Caco-2 (cell line): ENCODE measurements around the gene ELK4. TPM values are rescaled to one million over a fixed set of nuclear protein-coding genes. Genes with fewer than 3 reads are reported as not detected.

ENCODE experiments used
- BruUV-seq: library from RNA; stranded (reverse); fragments of 400-500 nt; replicated peaks from 2 replicates; lab custom pipeline; 2021; lab: Mats Ljungman, UMichigan
- CTCF ChIA-PET: fragments of 300-600 bp; sonication (Branson Sonifier 250); formaldehyde crosslinking; loops from one replicate; lab custom pipeline; 2022; ENCODE audit warnings: antibody characterized with exemption; lab: Charles Lee
- POLR2A ChIA-PET: fragments of 300-600 bp; sonication (Branson Sonifier 250); formaldehyde crosslinking; loops from one replicate; lab custom pipeline; 2022; ENCODE audit warnings: antibody characterized with exemption; lab: Charles Lee
- DNase-seq, 2 experiments: peaks; one replicate each; pipeline versions ENCODE4 v3.0.0 to v3.0.0-alpha.2; 2020 to 2022
- H3K27me3 ChIP-seq: replicated peaks from 2 replicates; pipeline ENCODE4 v1.6.0; 2011; ENCODE audit warnings: low read length; ENCODE audit not compliant: control insufficient read depth, insufficient read depth
- H3K36me3 ChIP-seq: 2 replicates; pipeline ENCODE4 v1.5.1; 2011; ENCODE audit warnings: low read length; ENCODE audit not compliant: control insufficient read depth, insufficient read depth
- H3K4me1 ChIP-seq: fragments of 250-450 bp; sonication (Bioruptor Pico); 2 replicates; pipeline ENCODE4 v1.5.1; 2020; ENCODE audit warnings: mild to moderate bottlenecking
- H3K4me3 ChIP-seq: 2 replicates; pipeline ENCODE4 v1.5.1; 2011; ENCODE audit warnings: low read depth, mild to moderate bottlenecking, control low read depth, low read length
- H3K9me3 ChIP-seq: fragments of 250-450 bp; sonication (Bioruptor Pico); 2 replicates; pipeline ENCODE4 v1.5.1; 2020; ENCODE audit warnings: mild to moderate bottlenecking, moderate library complexity
- H3K27ac Mint-ChIP-seq: one replicate; pipeline ENCODE4 v1.8.0; 2022; ENCODE audit warnings: mixed read lengths; ENCODE audit not compliant: unreplicated experiment
- H3K27me3 Mint-ChIP-seq: one replicate; pipeline ENCODE4 v1.8.0; 2022; ENCODE audit warnings: mixed read lengths; ENCODE audit not compliant: insufficient read depth, unreplicated experiment
- H3K36me3 Mint-ChIP-seq: one replicate; pipeline ENCODE4 v1.8.0; 2022; ENCODE audit warnings: mild to moderate bottlenecking, mixed read lengths; ENCODE audit not compliant: insufficient read depth, unreplicated experiment
- H3K4me1 Mint-ChIP-seq: one replicate; pipeline ENCODE4 v1.8.0; 2022; ENCODE audit warnings: low read depth, mixed read lengths; ENCODE audit not compliant: unreplicated experiment
- H3K4me3 Mint-ChIP-seq: one replicate; pipeline ENCODE4 v1.8.0; 2022; ENCODE audit warnings: mild to moderate bottlenecking, moderate library complexity, mixed read lengths; ENCODE audit not compliant: unreplicated experiment
- H3K9me3 Mint-ChIP-seq: one replicate; pipeline ENCODE4 v1.8.0; 2022; ENCODE audit warnings: mixed read lengths; ENCODE audit not compliant: unreplicated experiment
- intact Hi-C: fragments of 100-400 bp; cut with micrococcal nuclease; formaldehyde crosslinking; loops from one replicate; pipeline ENCODE4 v1.10.0; 2022; ENCODE audit not compliant: unreplicated experiment
- total RNA-seq: library from RNA; stranded (reverse); gene quantifications from 2 replicates; pipeline ENCODE4 v1.2.3, GENCODE V29; 2022
- TF ChIP-seq, protein P1 (sequence below), 2 experiments: fragments of 200-600 bp in 1 of 2; IDR thresholded peaks; 1 replicate in 1 of 2; 2 replicates in 1 of 2; pipeline versions ENCODE4 v1.5.1 to v1.8.0; 2011 to 2022; ENCODE audit warnings: antibody characterized with exemption in 1 of 2, control low read depth in 1 of 2, inconsistent platforms in 1 of 2, low read depth in 1 of 2, low read length in 1 of 2, mild to moderate bottlenecking in 1 of 2, moderate library complexity in 1 of 2; ENCODE audit not compliant: insufficient read depth in 1 of 2, severe bottlenecking in 1 of 2, unreplicated experiment in 1 of 2

Gene ELK4
- total RNA-seq, 1 experiment from 2014 or later, result 14.4 TPM

GRCh38 chr1:205615789-205616188, 16.0 kb downstream of the ELK4 start:
- BruUV-seq, result no TSS peak
- Histone ChIP-seq H3K4me1 (no peaks in the 10 kb centered on the region), H3K9me3 (no peaks in the 10 kb centered on the region), H3K36me3 (peaks cover 3% of the 10 kb centered on the region), H3K27me3 (no peaks in the 10 kb centered on the region), H3K4me3 (no peak overlapping the region)
- no peak overlapping the region for H3K4me3 Mint-ChIP-seq
- intact Hi-C loops, result no loop called here
- no peak overlapping the region for H3K27ac Mint-ChIP-seq
- POLR2A ChIA-PET, result no interaction called here
- TF ChIP-seq, protein P1, sequence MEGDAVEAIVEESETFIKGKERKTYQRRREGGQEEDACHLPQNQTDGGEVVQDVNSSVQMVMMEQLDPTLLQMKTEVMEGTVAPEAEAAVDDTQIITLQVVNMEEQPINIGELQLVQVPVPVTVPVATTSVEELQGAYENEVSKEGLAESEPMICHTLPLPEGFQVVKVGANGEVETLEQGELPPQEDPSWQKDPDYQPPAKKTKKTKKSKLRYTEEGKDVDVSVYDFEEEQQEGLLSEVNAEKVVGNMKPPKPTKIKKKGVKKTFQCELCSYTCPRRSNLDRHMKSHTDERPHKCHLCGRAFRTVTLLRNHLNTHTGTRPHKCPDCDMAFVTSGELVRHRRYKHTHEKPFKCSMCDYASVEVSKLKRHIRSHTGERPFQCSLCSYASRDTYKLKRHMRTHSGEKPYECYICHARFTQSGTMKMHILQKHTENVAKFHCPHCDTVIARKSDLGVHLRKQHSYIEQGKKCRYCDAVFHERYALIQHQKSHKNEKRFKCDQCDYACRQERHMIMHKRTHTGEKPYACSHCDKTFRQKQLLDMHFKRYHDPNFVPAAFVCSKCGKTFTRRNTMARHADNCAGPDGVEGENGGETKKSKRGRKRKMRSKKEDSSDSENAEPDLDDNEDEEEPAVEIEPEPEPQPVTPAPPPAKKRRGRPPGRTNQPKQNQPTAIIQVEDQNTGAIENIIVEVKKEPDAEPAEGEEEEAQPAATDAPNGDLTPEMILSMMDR (IDR thresholded peaks at IDR 0.05; ENCODE audit: insufficient read depth in 1 of 2, low read depth in 1 of 2, low read length in 1 of 2, severe bottlenecking in 1 of 2, unreplicated experiment in 1 of 2), result no peak
- no peaks in the 10 kb centered on the region for H3K27me3 Mint-ChIP-seq
- H3K4me1 Mint-ChIP-seq, result peaks cover 5% of the 10 kb centered on the region
- no peaks in the 10 kb centered on the region for H3K9me3 Mint-ChIP-seq
- no peak for DNase-seq
- peaks cover 43% of the 10 kb centered on the region for H3K36me3 Mint-ChIP-seq
- CTCF ChIA-PET, result no interaction called here

DNA sequence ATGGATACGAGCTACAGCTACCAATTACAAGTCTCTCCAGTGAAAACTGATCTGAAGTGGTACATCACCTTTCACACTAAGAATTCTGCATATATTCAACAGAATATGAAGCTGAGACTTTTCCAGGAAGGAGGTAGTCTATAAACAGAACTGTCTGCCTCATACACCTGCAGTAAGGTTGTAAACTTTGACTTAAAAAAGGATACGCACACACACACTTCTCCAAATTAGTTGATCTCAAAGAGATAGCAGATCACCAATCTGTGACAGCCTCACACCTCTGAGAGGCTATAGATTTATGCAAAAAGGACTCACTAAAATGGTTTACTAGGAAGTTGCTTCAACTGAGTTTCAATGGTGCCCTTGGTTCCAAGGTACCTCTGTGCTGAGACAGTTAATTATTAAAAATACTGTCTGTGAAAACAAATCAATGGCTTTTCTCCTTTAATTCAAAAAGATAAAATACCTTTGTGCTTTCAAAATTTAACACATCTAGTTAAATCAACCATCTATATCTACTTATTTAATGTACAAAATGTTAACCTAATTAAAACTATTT, 17.9 kb downstream of the ELK4 start:
- peaks cover 31% of the 10 kb centered on the region for H3K36me3 Mint-ChIP-seq
- POLR2A ChIA-PET, result no interaction called here
- H3K27me3 ChIP-seq, result no peaks in the 10 kb centered on the region
- no peaks in the 10 kb centered on the region for H3K4me1 Mint-ChIP-seq
- peaks cover 3% of the 10 kb centered on the region for H3K36me3 ChIP-seq
- H3K4me3 ChIP-seq, result no peak overlapping the region
- CTCF ChIA-PET, result no interaction called here
- TF ChIP-seq, protein P1 (IDR thresholded peaks at IDR 0.05; ENCODE audit: insufficient read depth in 1 of 2, low read depth in 1 of 2, low read length in 1 of 2, severe bottlenecking in 1 of 2, unreplicated experiment in 1 of 2), result no peak
- intact Hi-C loops, result no loop called here
- no peaks in the 10 kb centered on the region for H3K9me3 ChIP-seq
- no peaks in the 10 kb centered on the region for H3K9me3 Mint-ChIP-seq
- H3K27me3 Mint-ChIP-seq, result no peaks in the 10 kb centered on the region
- no peak overlapping the region for H3K27ac Mint-ChIP-seq
- DNase-seq, result no peak
- H3K4me3 Mint-ChIP-seq, result no peak overlapping the region
- no peaks in the 10 kb centered on the region for H3K4me1 ChIP-seq
- no TSS peak for BruUV-seq

DNA sequence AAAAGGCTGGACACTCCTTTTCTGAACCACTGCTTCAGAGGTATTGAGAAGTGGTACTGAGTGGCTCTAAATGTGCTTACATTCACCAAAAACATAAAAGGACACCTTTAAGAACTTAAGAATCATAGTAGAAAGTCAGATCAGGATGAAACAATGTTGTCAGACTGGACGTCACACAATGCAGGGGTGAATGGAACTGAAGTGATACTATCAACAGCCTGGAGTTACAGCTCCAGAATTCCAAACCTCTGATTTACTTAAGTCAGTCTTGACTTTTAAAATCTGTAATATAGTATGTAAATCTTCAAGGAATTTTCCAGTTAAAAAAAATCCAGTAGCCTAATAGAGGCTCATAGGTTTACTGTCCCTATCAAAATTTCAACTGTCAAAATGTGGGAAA, 19.3 kb downstream of the ELK4 start:
- Mint-ChIP-seq H3K36me3 (peaks cover 26% of the 10 kb centered on the region), H3K27ac (no peak overlapping the region), H3K4me3 (no peak overlapping the region), H3K27me3 (no peaks in the 10 kb centered on the region), H3K4me1 (no peaks in the 10 kb centered on the region), H3K9me3 (no peaks in the 10 kb centered on the region)
- DNase-seq, result no peak
- peaks cover 2% of the 10 kb centered on the region for H3K36me3 ChIP-seq
- no peaks in the 10 kb centered on the region for H3K9me3 ChIP-seq
- intact Hi-C loops, result no loop called here
- BruUV-seq, result no TSS peak
- no peaks in the 10 kb centered on the region for H3K4me1 ChIP-seq
- CTCF ChIA-PET, result no interaction called here
- no peaks in the 10 kb centered on the region for H3K27me3 ChIP-seq
- POLR2A ChIA-PET, result no interaction called here
- TF ChIP-seq, protein P1 (IDR thresholded peaks at IDR 0.05; ENCODE audit: insufficient read depth in 1 of 2, low read depth in 1 of 2, low read length in 1 of 2, severe bottlenecking in 1 of 2, unreplicated experiment in 1 of 2), result no peak
- H3K4me3 ChIP-seq, result no peak overlapping the region
